HepG2 (cell line): ENCODE data around the gene PTPRM.

Experiments
- ATF7-NPFF ChIP-seq: sonication (generic); formaldehyde crosslinking; IDR thresholded peaks from 2 replicates; pipeline ENCODE4 v1.8.1; 2023; ENCODE audit warnings: mild to moderate bottlenecking, low read depth, missing genetic modification reagents, moderate library complexity
- CBX5 ChIP-seq: sonication (generic); formaldehyde crosslinking; IDR thresholded peaks from 2 replicates; pipeline ENCODE4 v1.4.0; 2020; ENCODE audit warnings: missing genetic modification reagents, borderline replicate concordance
- EP300 ChIP-seq, 3 experiments: sonication (generic) in 1 of 3; formaldehyde crosslinking in 1 of 3; IDR thresholded peaks; 2 replicates each; pipeline versions ENCODE4 v1.5.1 to v1.6.1; 2011 to 2020; ENCODE audit warnings: low read depth in 2 of 3, low read length in 2 of 3, borderline replicate concordance in 1 of 3, improper control_type of control experiment in 1 of 3, mild to moderate bottlenecking in 1 of 3, missing genetic modification reagents in 1 of 3, moderate library complexity in 1 of 3
- FOXM1 ChIP-seq: sonication (generic); formaldehyde crosslinking; IDR thresholded peaks from 2 replicates; pipeline ENCODE4 v1.5.0; 2020; ENCODE audit warnings: missing genetic modification reagents
- HCFC1 ChIP-seq: fragments of 150-350 bp; IDR thresholded peaks from 2 replicates; pipeline ENCODE4 v1.6.1; 2014; ENCODE audit warnings: low read depth, low read length
- HDAC1 ChIP-seq: sonication (generic); formaldehyde crosslinking; IDR thresholded peaks from 2 replicates; pipeline ENCODE4 v1.5.1; 2020; ENCODE audit warnings: mild to moderate bottlenecking, missing genetic modification reagents
- POLR2AphosphoS2 ChIP-seq: IDR thresholded peaks from 2 replicates; pipeline ENCODE4 v1.6.1; 2011; ENCODE audit warnings: low read depth, low read length, improper control_type of control experiment
- ZFX ChIP-seq: sonication (generic); formaldehyde crosslinking; IDR thresholded peaks from 2 replicates; pipeline ENCODE4 v1.4.0; 2020; ENCODE audit warnings: mild to moderate bottlenecking, low read depth, missing genetic modification reagents, moderate library complexity
- TF ChIP-seq, protein P1 (sequence below): sonication (generic); formaldehyde crosslinking; IDR thresholded peaks from 2 replicates; pipeline ENCODE4 v1.5.0; 2020; ENCODE audit warnings: mild to moderate bottlenecking, missing genetic modification reagents, moderate library complexity
- TF ChIP-seq, protein P2 (sequence below): sonication (generic); formaldehyde crosslinking; IDR thresholded peaks from 2 replicates; pipeline ENCODE4 v1.4.0; 2020; ENCODE audit warnings: missing genetic modification reagents
- TF ChIP-seq, protein P3 (sequence below): sonication (generic); formaldehyde crosslinking; IDR thresholded peaks from 2 replicates; pipeline ENCODE4 v1.8.0; 2022; ENCODE audit warnings: mild to moderate bottlenecking, missing genetic modification reagents, moderate library complexity
- TF ChIP-seq, protein P4 (sequence below): IDR thresholded peaks from 2 replicates; pipeline ENCODE4 v1.4.0; 2020; ENCODE audit warnings: mild to moderate bottlenecking, missing genetic modification reagents
- TF ChIP-seq, protein P5 (sequence below), 2 experiments: IDR thresholded peaks; 2 replicates each; pipeline ENCODE4 v1.6.1; 2011 to 2012; ENCODE audit warnings: low read length in 2 of 2, borderline replicate concordance in 1 of 2, low read depth in 1 of 2, mild to moderate bottlenecking in 1 of 2, moderate library complexity in 1 of 2

DNA sequence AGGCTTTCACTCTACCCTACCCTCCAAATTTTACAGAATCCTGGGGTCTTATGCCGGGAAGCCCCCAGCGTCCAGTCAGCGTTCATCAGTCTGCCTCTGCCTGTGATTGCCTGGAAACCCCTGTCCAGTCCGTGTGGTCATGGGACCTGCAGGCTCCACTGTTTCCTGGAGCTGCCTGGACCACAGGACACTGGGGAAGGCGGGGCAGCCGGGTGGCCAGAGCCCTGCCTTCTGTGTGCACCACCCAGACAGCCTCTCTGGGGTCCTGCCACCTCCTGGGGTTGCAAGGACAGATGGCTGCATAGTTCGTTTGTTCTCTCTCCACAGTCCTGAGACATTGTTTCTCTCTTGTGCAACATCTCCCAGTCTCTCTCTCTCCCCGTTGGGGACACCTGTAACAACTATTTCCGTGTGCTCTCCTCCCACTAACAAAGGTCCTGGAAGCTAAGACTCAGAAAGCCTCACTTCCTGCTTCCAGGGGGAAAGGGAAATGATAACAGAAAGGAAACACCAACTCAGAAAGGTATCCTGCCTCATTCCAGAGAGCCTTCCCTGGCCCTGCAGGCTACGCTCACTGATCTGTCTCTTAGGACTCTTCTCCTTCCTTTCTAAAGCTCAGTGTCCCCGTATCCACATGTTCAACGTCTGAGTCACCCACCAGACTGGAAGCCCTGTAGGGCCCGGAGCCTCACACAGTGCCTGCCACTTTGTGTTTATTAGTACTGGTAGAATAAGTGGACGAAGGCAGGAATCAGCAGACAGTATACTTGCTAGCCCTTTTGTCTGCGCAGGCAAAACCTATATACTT, 849.3 kb downstream of the PTPRM start:
- TF ChIP-seq HDAC1 (CRISPR knock-in tag): no peak
- TF ChIP-seq, protein P1, sequence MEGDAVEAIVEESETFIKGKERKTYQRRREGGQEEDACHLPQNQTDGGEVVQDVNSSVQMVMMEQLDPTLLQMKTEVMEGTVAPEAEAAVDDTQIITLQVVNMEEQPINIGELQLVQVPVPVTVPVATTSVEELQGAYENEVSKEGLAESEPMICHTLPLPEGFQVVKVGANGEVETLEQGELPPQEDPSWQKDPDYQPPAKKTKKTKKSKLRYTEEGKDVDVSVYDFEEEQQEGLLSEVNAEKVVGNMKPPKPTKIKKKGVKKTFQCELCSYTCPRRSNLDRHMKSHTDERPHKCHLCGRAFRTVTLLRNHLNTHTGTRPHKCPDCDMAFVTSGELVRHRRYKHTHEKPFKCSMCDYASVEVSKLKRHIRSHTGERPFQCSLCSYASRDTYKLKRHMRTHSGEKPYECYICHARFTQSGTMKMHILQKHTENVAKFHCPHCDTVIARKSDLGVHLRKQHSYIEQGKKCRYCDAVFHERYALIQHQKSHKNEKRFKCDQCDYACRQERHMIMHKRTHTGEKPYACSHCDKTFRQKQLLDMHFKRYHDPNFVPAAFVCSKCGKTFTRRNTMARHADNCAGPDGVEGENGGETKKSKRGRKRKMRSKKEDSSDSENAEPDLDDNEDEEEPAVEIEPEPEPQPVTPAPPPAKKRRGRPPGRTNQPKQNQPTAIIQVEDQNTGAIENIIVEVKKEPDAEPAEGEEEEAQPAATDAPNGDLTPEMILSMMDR (CRISPR knock-in tag): no peak
- TF ChIP-seq POLR2AphosphoS2: no peak
- TF ChIP-seq, protein P2, sequence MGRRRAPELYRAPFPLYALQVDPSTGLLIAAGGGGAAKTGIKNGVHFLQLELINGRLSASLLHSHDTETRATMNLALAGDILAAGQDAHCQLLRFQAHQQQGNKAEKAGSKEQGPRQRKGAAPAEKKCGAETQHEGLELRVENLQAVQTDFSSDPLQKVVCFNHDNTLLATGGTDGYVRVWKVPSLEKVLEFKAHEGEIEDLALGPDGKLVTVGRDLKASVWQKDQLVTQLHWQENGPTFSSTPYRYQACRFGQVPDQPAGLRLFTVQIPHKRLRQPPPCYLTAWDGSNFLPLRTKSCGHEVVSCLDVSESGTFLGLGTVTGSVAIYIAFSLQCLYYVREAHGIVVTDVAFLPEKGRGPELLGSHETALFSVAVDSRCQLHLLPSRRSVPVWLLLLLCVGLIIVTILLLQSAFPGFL: no peak
- no peak for TF ChIP-seq CBX5
- no peak for TF ChIP-seq HCFC1
- 0 out of 4 replicates have a peak, but pooled peaks of 1 of the 2 experiments have one; percentile 18 for TF ChIP-seq EP300 (IDR thresholded peaks at IDR 0.05; ENCODE audit: low read depth in 2 of 2, low read length in 2 of 2)
- no peak for TF ChIP-seq EP300 (CRISPR knock-in tag; IDR thresholded peaks at IDR 0.05; ENCODE audit: borderline replicate concordance)
- no peak for TF ChIP-seq ATF7-NPFF (CRISPR knock-in tag)
- TF ChIP-seq, protein P3, sequence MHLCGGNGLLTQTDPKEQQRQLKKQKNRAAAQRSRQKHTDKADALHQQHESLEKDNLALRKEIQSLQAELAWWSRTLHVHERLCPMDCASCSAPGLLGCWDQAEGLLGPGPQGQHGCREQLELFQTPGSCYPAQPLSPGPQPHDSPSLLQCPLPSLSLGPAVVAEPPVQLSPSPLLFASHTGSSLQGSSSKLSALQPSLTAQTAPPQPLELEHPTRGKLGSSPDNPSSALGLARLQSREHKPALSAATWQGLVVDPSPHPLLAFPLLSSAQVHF (CRISPR knock-in tag): no peak
- TF ChIP-seq, protein P4, sequence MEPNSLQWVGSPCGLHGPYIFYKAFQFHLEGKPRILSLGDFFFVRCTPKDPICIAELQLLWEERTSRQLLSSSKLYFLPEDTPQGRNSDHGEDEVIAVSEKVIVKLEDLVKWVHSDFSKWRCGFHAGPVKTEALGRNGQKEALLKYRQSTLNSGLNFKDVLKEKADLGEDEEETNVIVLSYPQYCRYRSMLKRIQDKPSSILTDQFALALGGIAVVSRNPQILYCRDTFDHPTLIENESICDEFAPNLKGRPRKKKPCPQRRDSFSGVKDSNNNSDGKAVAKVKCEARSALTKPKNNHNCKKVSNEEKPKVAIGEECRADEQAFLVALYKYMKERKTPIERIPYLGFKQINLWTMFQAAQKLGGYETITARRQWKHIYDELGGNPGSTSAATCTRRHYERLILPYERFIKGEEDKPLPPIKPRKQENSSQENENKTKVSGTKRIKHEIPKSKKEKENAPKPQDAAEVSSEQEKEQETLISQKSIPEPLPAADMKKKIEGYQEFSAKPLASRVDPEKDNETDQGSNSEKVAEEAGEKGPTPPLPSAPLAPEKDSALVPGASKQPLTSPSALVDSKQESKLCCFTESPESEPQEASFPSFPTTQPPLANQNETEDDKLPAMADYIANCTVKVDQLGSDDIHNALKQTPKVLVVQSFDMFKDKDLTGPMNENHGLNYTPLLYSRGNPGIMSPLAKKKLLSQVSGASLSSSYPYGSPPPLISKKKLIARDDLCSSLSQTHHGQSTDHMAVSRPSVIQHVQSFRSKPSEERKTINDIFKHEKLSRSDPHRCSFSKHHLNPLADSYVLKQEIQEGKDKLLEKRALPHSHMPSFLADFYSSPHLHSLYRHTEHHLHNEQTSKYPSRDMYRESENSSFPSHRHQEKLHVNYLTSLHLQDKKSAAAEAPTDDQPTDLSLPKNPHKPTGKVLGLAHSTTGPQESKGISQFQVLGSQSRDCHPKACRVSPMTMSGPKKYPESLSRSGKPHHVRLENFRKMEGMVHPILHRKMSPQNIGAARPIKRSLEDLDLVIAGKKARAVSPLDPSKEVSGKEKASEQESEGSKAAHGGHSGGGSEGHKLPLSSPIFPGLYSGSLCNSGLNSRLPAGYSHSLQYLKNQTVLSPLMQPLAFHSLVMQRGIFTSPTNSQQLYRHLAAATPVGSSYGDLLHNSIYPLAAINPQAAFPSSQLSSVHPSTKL (CRISPR knock-in tag): no peak
- TF ChIP-seq FOXM1 (CRISPR knock-in tag): no peak
- TF ChIP-seq, protein P5, sequence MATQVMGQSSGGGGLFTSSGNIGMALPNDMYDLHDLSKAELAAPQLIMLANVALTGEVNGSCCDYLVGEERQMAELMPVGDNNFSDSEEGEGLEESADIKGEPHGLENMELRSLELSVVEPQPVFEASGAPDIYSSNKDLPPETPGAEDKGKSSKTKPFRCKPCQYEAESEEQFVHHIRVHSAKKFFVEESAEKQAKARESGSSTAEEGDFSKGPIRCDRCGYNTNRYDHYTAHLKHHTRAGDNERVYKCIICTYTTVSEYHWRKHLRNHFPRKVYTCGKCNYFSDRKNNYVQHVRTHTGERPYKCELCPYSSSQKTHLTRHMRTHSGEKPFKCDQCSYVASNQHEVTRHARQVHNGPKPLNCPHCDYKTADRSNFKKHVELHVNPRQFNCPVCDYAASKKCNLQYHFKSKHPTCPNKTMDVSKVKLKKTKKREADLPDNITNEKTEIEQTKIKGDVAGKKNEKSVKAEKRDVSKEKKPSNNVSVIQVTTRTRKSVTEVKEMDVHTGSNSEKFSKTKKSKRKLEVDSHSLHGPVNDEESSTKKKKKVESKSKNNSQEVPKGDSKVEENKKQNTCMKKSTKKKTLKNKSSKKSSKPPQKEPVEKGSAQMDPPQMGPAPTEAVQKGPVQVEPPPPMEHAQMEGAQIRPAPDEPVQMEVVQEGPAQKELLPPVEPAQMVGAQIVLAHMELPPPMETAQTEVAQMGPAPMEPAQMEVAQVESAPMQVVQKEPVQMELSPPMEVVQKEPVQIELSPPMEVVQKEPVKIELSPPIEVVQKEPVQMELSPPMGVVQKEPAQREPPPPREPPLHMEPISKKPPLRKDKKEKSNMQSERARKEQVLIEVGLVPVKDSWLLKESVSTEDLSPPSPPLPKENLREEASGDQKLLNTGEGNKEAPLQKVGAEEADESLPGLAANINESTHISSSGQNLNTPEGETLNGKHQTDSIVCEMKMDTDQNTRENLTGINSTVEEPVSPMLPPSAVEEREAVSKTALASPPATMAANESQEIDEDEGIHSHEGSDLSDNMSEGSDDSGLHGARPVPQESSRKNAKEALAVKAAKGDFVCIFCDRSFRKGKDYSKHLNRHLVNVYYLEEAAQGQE (IDR thresholded peaks at IDR 0.05; ENCODE audit: borderline replicate concordance in 1 of 2, low read depth in 1 of 2, low read length in 2 of 2): no peak
- no peak for TF ChIP-seq ZFX (CRISPR knock-in tag)
